Muscle of leg (tissue), 11 donors: ENCODE measurements around the gene MRPS25. TPM values are rescaled to one million over a fixed set of nuclear protein-coding genes. Genes with fewer than 3 reads are reported as not detected.

Experiments used
- DNase-seq: peaks from one replicate; pipeline ENCODE4 v3.0.0; 2013
- H3K27ac ChIP-seq: one replicate; pipeline ENCODE4 v1.5.1; 2013; ENCODE audit warnings: mild to moderate bottlenecking, low read length, control low read depth
- H3K27me3 ChIP-seq: one replicate; pipeline ENCODE4 v1.6.1; 2013; ENCODE audit warnings: low read length; ENCODE audit not compliant: control insufficient read depth, insufficient read depth
- H3K36me3 ChIP-seq: one replicate; pipeline ENCODE4 v1.6.1; 2013; ENCODE audit warnings: low read length; ENCODE audit not compliant: control insufficient read depth, insufficient read depth
- H3K4me1 ChIP-seq: one replicate; pipeline ENCODE4 v1.6.1; 2013; ENCODE audit warnings: low read length; ENCODE audit not compliant: control insufficient read depth, insufficient read depth
- H3K4me3 ChIP-seq: one replicate; pipeline ENCODE4 v1.5.1; 2013; ENCODE audit warnings: low read length, control low read depth
- H3K9me3 ChIP-seq: replicated peaks from 2 replicates; pipeline ENCODE4 v1.6.1; 2013; ENCODE audit warnings: low read depth, low read length; ENCODE audit not compliant: control insufficient read depth
- WGBS: methylation state at CpG from one replicate; pipeline ENCODE4 v1.1.5; 2013; ENCODE audit warnings: missing lambda C conversion rate; ENCODE audit not compliant: insufficient coverage; 5-methylcytosine and 5-hydroxymethylcytosine counted together
- polyA plus RNA-seq, 8 donors: library from polyadenylated mRNA; unstranded; fragments of 120-200 nt; gene quantifications; one replicate each; pipeline versions ENCODE4 v1.2.1 to v1.2.3, GENCODE V29; 2013; ENCODE audit warnings: inconsistent platforms in 1 of 8, low replicate concordance in 1 of 8; ENCODE audit not compliant: insufficient read length in 8 of 8, insufficient read depth in 1 of 8
- total RNA-seq: library from RNA; stranded (reverse); fragments of 120-200 nt; gene quantifications from one replicate; pipeline ENCODE4 v1.2.4, GENCODE V29; 2013

The MRPS25 gene
- total and polyA plus RNA-seq, 9 donors, result 30.2 to 64.5 (median 44.7) TPM

DNA sequence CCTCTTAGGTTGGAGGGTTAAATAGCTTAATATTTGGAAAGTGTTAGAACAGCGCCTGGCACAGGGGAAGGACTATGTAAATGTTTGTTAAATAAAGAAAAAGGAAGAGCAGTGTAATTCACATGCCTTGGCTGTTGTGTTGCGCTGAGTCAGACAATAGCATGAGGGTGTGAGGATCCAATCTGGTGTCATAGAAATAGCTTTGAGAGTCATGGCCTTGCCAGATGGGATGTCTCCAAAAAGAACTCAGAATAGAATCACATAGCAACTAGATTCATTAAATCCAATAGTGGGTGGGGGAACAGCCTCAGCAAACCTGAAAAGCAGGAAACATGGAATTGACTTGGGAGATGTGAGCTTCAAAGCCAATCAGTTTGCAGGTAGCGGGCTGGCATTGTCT is 37.7 kb upstream of the MRPS25 start:
- no peaks in the 10 kb centered on the region for H3K9me3 ChIP-seq
- H3K4me1 ChIP-seq, result peaks cover 28% of the 10 kb centered on the region
- DNase-seq, result peak; percentile 59
- no peak overlapping the region for H3K4me3 ChIP-seq
- H3K27ac ChIP-seq, result no peak overlapping the region
- peaks cover 4% of the 10 kb centered on the region for H3K27me3 ChIP-seq
- 62% methylated on average over 2 of the region's 3 CpGs for WGBS
- no peaks in the 10 kb centered on the region for H3K36me3 ChIP-seq

DNA sequence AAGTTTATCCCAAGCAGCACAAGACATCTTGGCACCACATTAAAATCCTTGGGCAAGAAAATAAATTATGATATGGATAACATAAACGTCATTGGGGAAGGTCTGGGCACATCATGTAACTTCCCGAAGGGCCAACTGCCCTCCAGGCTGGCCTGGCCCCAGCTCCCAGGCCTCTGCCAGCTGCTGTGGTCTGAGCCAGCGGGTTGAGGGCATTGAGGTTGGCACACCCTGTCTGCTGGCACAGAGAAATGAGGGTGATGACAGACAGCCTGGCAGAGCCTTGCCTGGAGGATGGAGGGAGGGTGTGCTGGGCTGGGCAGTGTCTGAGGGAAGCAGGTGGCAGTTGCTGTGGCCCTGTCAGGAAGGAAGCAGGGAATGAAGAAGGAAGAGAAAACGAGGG is 37.1 kb upstream of the MRPS25 start:
- Histone ChIP-seq H3K4me3 (no peak overlapping the region), H3K27ac (peak overlapping the region; percentile 59)
- WGBS, result 43% methylated on average over 4 of the region's 4 CpGs

DNA sequence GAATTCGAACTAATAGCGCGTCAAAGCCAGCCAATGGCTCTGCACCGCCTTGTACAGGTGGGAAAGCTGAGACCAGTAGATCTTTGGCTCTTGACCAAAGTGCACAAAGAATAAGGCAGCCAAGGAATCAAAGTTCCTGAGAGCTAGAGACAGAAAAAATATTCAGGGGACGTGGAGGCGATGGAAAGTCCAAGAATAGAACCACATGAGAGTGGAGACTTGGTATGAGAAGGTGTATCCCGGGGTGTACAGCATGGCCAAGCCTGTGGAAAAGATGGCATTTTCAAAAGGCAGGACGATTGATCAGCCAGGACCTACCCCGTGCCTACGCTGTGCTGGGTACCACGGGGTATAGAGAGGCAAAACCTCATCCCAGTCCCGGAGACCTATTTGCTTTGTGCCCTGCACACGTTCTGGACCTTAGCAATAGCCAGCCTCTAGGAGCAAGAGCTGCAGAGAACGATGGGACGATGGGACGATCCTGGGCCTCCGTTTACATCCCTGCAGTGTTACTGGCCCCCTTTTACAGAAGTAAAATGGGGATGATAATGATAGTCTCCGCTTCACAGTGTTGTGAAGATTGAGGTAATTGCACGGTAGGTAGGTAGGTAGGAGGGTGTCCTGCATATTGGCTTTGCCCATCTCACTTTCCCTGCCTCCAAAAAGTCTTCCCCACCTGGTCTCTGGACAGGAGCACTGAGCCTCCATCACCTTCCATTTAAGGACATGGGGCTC is 34.4 kb upstream of the MRPS25 start:
- Histone ChIP-seq H3K4me3 (peak overlapping the region; percentile 98), H3K27ac (peak overlapping the region; percentile 83), H3K36me3 (peaks cover 21% of the 10 kb centered on the region), H3K9me3 (no peaks in the 10 kb centered on the region), H3K27me3 (no peaks in the 10 kb centered on the region), H3K4me1 (peaks cover 32% of the 10 kb centered on the region)
- under 1% methylated on average over 14 of the region's 19 CpGs for WGBS
- DNase-seq, result no peak

More for the DNA sequence above, 37.1 kb upstream of the MRPS25 start:
- Histone ChIP-seq H3K27me3 (peaks cover under 1% of the 10 kb centered on the region), H3K36me3 (no peaks in the 10 kb centered on the region), H3K9me3 (no peaks in the 10 kb centered on the region), H3K4me1 (peaks cover 32% of the 10 kb centered on the region)
- peak; percentile 69 for DNase-seq

DNA sequence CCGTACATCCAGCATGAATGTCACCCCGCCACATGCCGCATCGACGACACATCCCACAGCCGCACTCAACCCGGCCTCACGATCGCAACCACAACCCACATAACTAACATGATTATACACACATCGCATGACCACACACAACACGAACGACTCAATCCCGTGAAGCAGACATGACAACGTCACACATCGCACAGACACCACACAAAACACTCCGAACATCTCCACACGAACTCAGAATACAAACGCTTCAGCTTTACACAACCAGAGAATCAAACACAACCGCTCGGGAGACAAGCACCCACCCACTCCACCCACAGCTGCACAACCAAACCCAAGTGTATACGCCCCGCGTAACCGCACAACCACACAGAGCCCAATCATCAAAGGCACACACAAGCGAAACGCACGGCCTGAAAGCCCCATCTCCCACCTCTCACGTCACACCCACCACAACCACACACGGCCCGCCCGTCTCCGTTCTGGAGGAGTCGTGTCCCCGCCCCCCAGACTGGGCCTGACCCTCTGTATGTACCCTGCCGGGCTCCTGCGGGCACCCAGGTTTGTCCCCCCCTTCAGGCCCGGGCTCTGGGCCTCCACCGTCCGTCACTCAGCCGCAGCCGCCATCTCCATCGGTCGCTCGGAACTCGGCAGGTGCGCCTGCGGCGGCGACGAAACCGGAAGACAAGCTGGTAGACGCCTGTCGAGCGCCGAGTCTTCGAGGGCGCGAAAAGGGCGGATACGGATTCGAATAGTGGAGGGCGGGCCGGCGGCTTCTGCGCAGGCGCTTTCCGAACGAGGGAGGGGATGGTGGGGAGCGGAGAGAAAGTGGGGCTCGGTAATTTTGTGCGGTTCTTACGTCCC is 33.6 kb upstream of the MRPS25 start, which contains the start of gene RBSN:
TSS of gene RBSN (minus strand) at position 646 of the 861 bp plus-strand sequence. CDS start 3,028 bp downstream, outside the sequence.
- Histone ChIP-seq H3K4me1 (peaks cover 32% of the 10 kb centered on the region), H3K27ac (peak within 1 kb of the TSS; percentile 87), H3K27me3 (no peaks in the 10 kb centered on the region), H3K36me3 (peaks cover 28% of the 10 kb centered on the region), H3K9me3 (no peaks in the 10 kb centered on the region), H3K4me3 (peak within 1 kb of the TSS; percentile 98)
- WGBS, result under 1% methylated on average over 65 of the region's 72 CpGs
- peak; percentile 99 for DNase-seq

DNA sequence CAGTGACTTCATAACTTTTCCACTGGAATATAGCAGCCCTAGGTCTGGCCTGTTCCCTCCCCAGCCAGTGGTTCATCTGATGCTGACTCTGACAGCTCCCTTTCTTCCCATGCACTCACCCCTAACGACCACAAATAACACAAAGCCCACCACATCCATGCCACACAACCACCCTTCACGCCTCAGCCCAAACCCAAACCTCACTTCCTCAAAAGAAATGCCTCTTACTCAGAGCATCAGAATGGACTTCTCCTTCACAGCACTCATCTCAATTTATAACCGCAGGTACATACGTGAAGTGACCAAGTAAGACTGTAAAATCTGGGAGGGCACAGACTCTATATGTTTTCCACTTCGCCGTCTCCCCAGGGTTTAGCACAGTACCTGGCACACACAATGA is 32.8 kb upstream of the MRPS25 start:
- no peak overlapping the region for H3K27ac ChIP-seq
- peak; percentile 15 for DNase-seq
- 28% methylated on average over 4 of the region's 6 CpGs for WGBS

DNA sequence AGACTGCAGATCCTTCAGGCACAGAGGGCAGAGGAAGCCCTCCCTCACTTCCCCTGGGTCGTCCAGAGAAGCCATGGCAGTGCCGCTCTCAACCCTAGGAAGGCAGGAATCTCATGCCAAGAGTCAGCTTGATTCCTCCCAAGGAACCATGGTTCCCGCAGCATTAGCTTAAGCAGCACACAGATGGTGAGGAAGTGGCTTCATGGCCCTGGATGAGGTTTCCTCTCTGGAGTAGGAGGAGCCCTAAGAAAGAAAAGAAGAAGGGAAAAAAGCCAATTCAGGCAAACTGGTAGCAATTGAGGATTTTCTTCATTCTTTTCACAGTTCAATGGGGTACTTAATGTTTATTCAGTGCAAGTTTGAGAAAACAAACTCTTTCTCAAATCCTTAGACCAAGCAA is 30.9 kb upstream of the MRPS25 start:
- Histone ChIP-seq H3K4me1 (peaks cover 14% of the 10 kb centered on the region), H3K27me3 (no peaks in the 10 kb centered on the region), H3K9me3 (no peaks in the 10 kb centered on the region), H3K27ac (no peak overlapping the region), H3K4me3 (no peak overlapping the region), H3K36me3 (peaks cover 46% of the 10 kb centered on the region)
- DNase-seq, result peak; percentile 55
- 100% methylated on average over 1 of the region's 3 CpGs for WGBS

More for the DNA sequence above, 32.8 kb upstream of the MRPS25 start:
- Histone ChIP-seq H3K4me1 (peaks cover 29% of the 10 kb centered on the region), H3K9me3 (no peaks in the 10 kb centered on the region), H3K4me3 (peak overlapping the region; percentile 98), H3K27me3 (no peaks in the 10 kb centered on the region), H3K36me3 (peaks cover 31% of the 10 kb centered on the region)

DNA sequence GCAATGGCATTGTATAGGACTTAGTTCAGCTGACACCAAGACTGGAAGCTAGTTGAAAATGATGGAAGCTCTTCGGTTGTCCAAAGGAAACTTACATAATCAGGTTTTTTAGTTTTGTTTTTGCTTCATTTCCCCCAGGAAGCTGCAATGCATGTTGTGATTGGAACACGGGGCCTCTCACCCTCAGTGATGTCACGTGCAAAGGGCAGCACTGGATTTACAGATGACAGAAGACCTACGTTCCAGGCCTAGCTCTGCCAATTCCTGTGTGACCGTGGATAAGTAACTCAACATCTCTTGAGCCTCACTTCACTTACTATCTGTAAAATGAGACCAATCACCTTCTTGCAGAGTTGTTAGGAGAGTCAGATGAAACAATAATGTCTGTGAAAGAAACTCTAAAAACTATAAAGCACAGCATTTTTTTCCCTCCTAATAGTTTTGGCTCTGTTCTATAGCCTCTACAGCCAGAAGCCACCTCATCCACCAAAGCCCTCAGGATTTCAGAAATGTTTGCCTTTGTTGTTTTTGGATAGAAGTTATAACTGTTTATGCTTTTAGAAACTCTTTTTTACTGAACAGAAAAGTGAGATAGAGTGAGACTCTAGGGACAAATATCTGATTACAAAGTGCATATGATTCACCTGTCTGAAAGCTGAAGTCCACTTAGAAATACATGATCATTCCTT is 29.2 kb upstream of the MRPS25 start:
- 60% methylated on average over 2 of the region's 5 CpGs for WGBS
- Histone ChIP-seq H3K27ac (no peak overlapping the region), H3K27me3 (no peaks in the 10 kb centered on the region), H3K4me1 (peaks cover 8% of the 10 kb centered on the region), H3K4me3 (no peak overlapping the region), H3K9me3 (no peaks in the 10 kb centered on the region), H3K36me3 (peaks cover 56% of the 10 kb centered on the region)
- peak; percentile 10 for DNase-seq

DNA sequence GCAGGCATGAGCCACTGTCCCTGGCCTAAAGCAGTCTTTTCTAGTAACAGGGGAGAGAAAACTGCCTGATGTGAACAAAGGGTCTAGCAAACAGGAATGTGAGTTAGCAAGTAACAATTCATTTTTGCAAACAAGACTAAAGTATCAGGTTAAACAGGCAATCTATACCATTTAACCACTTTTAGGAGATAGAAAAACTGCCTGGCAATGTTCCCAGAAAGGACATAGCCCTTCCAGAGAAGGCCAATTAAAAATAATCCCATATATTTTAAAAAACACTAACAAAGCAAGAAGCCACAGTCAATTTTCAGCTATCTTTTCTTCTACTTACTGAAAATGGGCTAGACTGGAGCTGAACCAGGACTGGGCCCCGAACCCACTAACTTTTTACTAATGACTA is 27.6 kb upstream of the MRPS25 start:
- no peaks in the 10 kb centered on the region for H3K27me3 ChIP-seq
- H3K36me3 ChIP-seq, result peaks cover 61% of the 10 kb centered on the region
- 92% methylated on average over 1 of the region's 1 CpG for WGBS
- peaks cover 3% of the 10 kb centered on the region for H3K4me1 ChIP-seq
- no peak overlapping the region for H3K27ac ChIP-seq
- DNase-seq, result no peak
- H3K9me3 ChIP-seq, result no peaks in the 10 kb centered on the region
- H3K4me3 ChIP-seq, result no peak overlapping the region

DNA sequence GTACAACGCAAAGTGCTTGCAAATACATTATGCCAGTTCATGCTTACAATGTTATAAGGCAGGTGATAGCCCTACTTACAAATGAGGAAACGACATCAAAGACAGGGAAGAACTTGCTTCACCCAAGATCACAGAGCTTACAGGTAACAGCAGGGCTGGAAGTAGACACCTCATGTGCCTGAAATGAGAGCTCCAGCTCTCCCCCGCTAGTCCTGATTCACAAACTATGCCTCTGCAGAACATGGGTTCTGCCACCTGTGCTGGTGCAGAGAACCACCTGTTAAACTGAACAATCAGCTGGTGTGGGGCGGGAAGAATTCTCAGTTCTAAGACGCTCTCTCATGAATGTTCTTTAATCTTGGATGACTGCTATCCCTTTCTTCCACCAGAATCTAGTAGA is 26.5 kb upstream of the MRPS25 start:
- DNase-seq, result no peak
- H3K4me3 ChIP-seq, result no peak overlapping the region
- 100% methylated on average over 1 of the region's 5 CpGs for WGBS
- H3K36me3 ChIP-seq, result peaks cover 63% of the 10 kb centered on the region
- H3K9me3 ChIP-seq, result no peaks in the 10 kb centered on the region
- H3K4me1 ChIP-seq, result no peaks in the 10 kb centered on the region
- H3K27ac ChIP-seq, result no peak overlapping the region
- no peaks in the 10 kb centered on the region for H3K27me3 ChIP-seq

DNA sequence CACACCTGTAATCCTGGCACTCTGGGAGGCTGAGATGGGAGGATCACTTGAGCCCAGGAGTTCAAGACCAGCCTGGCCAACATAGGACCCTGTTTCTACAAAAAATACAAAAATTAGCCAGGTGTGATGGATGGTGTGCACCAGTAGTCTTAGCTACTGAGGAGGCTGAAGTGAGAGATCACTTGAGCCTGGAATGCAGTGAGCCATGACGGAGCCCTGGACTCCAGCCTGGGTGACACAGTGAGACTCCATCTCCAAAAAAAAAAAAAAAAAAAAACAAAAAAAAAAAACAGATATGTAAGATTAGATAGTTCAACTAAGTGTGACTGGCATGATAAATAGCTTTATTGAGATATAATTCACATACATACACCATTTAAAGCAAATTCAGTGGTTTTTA is 24.1 kb upstream of the MRPS25 start:
- Histone ChIP-seq H3K4me3 (no peak overlapping the region), H3K27ac (no peak overlapping the region), H3K36me3 (peaks cover 62% of the 10 kb centered on the region), H3K27me3 (no peaks in the 10 kb centered on the region), H3K4me1 (no peaks in the 10 kb centered on the region), H3K9me3 (no peaks in the 10 kb centered on the region)
- DNase-seq, result no peak
- no CpG with 5 or more reads among the region's 1 CpG for WGBS
